Measurements from ENCODE around the gene SLC22A23. TPM values are rescaled to one million over a fixed set of nuclear protein-coding genes. Genes with fewer than 3 reads are reported as not detected.
"Not testable (repeated sequence)": the region's sequence is repeated elsewhere in the genome, so short reads cannot be mapped to it uniquely, and the experiment has no call there.

Gene SLC22A23
- polyA plus RNA-seq, 12 donors, result 2.3 to 26.1 (median 4.1) TPM; not detected in 1

GRCh38 chr6:3251462-3252314 is 205.2 kb downstream of the SLC22A23 start:
- peak; percentile 85 for DNase-seq

- peak; percentile 92 for DNase-seq
Observed at GRCh38 chr6:3250231-3250675, 206.6 kb downstream of the SLC22A23 start.

DNA sequence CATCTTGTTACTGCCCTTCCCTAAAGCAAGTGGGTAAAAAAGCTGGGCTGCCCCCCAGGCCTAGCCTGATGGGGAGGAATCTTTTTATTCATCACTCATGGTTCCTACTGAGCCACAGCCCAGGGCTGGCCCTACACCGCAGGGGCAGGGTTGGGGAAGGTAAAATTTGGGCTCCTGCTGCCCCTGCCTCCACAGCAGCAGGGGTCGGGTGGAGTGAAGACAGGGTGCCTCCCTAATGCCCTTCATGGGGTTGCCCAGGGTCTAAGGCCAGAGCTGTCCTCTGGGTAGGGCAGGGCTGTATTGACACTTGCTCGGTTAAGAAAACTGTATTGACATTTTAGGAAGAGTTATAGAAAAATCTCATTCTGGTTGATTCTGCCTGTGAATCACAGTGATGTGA is 207.0 kb downstream of the SLC22A23 start:
- no peak for DNase-seq

DNA sequence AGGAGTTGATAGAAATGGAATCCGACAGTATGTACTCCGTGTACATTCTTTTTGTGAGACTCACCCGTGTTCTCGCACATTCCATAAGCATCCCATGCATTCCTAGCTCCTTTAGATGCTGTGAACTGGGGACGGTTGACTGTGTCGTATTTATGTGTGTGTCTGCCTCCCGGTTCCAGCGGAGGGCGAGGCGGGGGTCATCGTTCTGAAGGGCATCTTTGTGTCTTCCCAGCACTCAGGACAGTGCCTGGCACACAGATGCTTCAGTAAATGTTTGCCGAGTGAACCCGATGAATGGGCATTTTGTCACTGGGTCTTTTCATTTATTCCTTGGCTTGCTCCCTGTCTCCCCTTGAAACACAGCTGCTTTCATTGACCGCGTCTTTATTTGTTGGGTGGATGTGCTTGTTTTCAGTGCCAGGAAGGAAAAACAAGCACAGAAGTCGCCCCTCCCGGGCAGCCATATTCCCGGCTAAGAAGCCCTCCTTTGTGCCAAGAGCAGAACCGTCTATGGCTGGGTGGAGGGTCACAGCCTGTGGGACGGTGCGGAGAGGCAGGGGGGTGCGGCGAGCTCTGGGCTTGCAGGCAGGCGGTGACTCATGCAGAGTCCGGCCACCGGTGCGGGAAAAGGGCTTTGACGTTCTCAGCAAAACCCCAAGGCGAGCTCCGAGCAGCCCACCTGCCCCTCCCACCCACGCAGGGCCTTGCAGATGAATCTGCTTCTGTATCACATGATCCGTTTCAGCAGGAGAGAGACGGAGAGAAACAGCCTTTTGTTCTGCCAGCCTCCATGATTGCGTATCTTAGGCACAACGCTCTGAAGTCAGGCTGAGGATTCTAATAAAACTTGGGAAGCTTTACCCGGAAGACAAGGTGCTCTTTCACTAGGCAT is 209.3 kb downstream of the SLC22A23 start:
- DNase-seq, result peak; percentile 64

DNA sequence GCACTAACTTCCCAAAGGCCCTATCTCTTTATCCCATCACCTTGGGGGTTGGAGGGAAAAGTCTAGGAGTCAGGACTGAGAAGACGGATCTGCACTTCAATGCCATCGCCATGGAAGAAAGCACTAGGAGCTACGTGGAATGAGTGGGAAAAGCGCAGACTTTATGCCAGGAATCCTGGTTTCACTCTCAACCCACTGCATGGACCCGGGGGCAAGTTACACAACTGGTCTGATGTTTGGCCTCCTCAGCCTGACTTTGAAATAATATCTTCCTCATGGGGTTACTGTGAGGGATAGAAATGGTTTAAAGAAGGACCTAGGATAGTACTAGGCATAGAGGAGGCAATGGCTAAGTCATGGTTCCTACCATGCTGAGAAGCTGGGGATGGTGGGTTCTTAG is 211.6 kb downstream of the SLC22A23 start:
- DNase-seq, result no peak

GRCh38 chr6:3244832-3245161 is 212.1 kb downstream of the SLC22A23 start:
- not testable (repeated sequence) for DNase-seq

- no peak for DNase-seq
Observed at GRCh38 chr6:3244003-3244831, 212.6 kb downstream of the SLC22A23 start.

- DNase-seq, result no peak
Observed at GRCh38 chr6:3242768-3243167, 214.1 kb downstream of the SLC22A23 start.

DNA sequence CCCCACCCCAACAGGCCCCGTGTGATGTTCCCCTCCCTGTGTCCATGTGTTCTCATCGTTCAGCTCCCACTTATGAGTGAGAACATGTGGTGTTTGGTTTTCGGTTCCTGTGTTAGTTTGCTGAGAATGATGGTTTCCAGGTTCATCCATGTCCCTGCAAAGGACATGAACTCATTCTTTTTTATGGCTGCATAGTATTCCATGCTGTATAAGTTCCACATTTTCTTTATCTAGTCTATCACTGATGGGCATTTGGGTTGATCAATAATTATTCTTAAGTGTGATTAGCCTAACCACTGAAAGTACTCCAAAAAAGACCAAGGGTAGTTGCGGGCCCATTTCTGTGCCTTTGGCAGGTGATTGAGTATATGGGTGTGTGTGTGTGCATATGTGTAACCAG is 215.1 kb downstream of the SLC22A23 start:
- not testable (repeated sequence) for DNase-seq

GRCh38 chr6:3240595-3240994 is 216.3 kb downstream of the SLC22A23 start:
- no peak for DNase-seq

- DNase-seq, result no peak
Observed at GRCh38 chr6:3239110-3239830, 217.6 kb downstream of the SLC22A23 start.

GRCh38 chr6:3237761-3238662 is 218.8 kb downstream of the SLC22A23 start:
- no peak for DNase-seq

- no peak for DNase-seq
Observed at GRCh38 chr6:3236005-3236404, 220.8 kb downstream of the SLC22A23 start.

DNA sequence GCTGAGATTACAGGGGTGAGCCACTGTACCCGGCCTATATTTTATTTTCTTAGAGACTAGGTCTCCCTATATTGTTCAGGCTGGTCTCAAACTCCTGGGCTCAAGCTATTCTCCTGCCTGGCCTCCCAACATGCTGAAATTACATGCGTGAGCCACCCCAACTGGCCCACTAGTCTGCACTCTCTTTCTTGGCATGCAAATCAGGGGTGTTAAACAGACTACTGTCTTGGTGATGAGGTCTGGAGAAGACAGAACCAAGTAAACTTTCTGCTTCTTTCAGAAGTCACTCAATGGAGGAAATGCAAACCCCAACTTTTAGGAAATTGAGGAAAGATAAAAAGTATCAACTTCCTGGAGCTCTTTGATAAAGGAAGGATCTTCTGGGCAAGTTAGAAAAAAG is 221.4 kb downstream of the SLC22A23 start:
- no peak for DNase-seq

GRCh38 chr6:3233904-3234303 is 222.9 kb downstream of the SLC22A23 start:
- no peak for DNase-seq

DNA sequence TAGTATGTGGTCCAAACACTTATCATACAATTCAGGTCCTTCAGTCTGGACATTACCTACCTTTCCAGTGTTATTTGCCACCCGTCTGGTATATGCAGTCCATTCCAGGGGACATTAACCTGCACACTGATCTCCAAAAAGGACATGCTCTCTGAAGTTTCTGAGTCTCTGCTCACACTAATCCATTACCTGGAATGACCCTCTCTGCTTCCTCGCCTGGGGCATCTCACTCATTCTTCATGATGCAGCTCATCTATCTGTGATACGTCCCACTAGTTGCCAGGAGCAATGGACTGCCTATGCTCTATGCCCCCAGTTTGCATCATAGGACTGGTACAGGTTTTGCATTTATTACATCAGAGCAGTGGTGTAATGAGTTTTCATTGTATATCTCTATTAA is 223.5 kb downstream of the SLC22A23 start:
- no peak for DNase-seq

- no peak for DNase-seq
Observed at GRCh38 chr6:3232017-3232945, 224.6 kb downstream of the SLC22A23 start.

- peak; percentile 81 for DNase-seq
Observed at GRCh38 chr6:3231247-3232016, 225.4 kb downstream of the SLC22A23 start.

Measured in muscle of arm (tissue), 12 donors.